GM19438 (cell line): Measurements from ENCODE around the gene CUX1.

Experiments
- ATAC-seq: cut with Tn5 transposase; IDR thresholded peaks from one replicate; pipeline ENCODE4 v1.9.1; 2021; ENCODE audit warnings: low read depth; ENCODE audit not compliant: unreplicated experiment

The CUX1 gene

DNA sequence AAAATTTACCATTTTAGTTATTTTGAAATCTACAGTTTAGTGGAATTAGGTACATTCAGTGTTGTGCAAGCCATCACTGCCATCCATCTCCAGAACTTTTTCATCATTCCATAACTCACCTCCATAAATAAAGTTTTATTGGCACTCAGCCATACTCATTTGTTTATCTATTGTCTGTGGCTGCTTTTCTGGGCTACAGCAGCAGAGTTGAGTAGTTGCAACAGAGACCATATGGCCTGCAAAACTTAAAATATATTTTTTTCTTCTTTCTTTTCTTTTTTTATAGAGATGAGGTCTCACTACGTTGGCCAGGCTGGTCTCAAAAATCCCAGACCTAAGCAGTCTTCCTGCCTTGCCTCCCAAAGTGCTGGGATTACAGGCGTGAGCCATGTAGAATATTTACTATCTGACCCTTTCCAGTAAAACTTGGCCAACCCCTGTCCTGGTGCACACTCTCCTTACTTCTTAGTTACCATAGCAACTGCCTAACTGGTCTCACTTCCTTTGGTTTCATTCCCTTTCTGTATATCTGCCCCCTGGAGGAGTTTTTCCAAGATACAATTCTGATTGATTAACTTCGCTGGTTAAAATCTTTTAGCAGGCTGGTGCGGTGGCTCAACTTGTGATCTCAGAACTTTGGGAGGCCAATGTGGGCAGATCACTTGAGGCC is 133.2 kb downstream of the CUX1 start:
- ATAC-seq = no peak

DNA sequence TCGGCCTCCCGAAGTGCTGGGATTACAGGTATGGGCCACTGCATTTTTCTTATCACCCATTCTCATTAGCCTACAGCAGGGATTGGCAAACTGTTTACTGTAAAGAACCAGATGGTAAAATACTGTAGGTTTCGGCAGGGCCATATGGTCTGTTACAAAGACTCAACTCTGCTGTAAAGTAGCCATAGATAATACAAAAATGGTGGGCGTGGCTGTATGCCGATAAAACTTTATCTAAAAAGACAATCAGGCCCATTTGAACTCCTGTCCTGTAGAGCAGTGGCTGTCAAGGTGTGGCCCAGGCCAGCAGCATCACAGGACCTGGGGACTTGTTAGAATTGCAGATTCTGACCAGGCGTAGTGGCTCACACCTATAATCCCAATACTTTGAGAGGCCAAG is 134.3 kb downstream of the CUX1 start:
- ATAC-seq = no peak

DNA sequence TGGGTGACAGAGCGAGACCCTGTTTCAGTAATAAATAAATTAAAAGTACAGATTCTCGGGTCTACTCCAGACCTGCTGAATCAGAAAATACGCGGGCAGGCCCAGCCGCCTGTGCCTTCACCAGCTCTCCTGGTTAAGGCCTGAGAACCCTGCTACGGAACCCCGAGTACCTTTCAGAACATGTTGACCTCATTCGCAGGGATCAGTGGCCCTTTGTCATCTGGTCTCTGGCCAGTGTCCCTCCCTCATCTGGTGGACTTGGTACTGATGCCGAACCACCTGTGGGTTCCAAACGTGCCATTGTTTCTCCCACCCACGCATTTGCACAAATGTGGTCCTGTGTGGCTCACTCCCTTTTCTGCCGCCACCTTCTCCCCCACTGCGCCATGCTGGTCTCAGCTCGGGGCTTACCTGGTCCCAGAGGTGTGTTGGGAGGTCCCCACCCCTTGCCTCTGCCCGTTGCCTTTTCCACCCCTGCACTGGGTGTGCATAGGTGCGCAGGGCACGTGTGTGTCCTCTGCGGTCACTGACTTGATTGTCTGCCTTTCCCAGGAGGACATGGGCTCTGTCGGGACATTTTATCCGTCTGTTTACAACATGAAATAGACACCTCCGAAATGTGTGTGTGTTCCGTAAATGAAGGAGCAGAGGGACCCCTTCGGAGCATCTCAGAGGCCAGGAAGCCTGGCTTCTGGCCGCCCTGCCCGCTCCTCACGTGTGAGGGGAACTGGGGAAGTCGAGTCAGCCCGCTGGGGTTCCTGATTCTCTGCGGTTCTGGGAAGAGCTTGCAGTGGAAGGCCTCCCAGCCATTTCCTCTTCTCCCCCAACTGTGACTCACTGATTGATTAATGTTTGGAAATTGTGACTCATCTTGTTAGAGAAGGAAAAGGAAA is 135.2 kb downstream of the CUX1 start:
- no peak for ATAC-seq

DNA sequence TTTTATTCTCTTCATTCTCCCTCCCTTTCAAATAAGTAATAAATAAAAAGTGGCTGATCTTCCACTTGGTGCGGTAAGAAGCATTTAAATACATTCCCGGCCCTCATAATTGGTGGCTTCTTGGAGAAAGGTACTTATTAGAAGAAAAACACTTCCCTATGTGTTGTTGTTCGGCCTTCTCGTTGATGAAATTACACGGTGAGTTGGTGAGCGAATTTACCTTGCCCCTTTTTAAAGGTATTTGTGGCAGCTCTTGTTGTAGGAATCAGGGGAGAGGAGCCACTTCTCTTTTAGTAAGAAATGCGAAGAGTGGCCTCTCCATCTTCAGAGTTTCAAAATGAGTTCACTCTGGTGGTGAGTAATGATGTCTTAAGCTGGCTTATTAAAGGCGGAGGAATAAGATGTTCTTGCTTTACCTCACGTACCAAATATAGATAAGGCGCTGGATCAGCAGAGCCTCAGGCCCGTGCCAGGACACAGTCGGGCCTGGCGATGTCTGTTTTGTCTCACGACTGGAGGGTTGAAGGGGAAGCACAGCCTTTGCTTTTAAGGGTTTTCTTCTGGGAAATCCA is 135.9 kb downstream of the CUX1 start:
- ATAC-seq = no peak

DNA sequence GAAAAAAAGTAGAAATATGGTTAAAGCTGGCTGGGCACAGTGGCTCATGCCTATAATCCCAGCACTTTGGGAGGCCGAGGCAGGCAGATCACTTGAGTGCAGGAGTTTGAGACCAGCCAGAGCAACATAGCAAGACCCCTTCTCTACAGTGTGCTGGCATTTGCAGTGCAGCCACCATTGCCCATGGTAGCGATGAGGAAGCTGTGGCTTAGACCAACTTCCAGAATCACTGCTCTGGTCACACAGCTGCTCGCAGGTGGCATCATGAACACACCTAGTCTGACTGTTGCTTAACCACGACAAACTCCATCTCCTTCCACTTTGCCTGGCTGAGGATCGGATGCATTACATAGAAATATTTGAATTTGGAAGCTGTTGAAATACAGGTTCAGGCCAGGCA is 137.1 kb downstream of the CUX1 start:
- ATAC-seq = no peak

DNA sequence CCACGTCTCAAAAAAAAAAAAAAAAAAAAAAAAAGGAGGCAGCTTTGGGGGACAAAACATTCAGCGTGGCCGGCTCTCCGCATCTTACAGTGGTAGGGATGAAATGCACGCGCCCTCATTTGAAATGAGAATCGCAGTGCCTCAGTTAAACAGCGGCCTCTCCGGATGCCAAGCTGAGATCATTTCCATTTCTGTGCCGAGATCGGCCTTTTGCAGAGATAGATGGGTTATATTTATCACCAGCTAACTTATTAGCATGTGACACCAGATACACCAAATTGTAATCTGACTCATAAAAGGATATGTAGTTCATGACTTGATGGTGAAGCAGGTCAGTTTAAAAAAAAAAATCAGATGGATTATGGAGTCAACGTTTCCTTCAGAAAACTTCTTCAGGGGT is 138.7 kb downstream of the CUX1 start:
- ATAC-seq = no peak

DNA sequence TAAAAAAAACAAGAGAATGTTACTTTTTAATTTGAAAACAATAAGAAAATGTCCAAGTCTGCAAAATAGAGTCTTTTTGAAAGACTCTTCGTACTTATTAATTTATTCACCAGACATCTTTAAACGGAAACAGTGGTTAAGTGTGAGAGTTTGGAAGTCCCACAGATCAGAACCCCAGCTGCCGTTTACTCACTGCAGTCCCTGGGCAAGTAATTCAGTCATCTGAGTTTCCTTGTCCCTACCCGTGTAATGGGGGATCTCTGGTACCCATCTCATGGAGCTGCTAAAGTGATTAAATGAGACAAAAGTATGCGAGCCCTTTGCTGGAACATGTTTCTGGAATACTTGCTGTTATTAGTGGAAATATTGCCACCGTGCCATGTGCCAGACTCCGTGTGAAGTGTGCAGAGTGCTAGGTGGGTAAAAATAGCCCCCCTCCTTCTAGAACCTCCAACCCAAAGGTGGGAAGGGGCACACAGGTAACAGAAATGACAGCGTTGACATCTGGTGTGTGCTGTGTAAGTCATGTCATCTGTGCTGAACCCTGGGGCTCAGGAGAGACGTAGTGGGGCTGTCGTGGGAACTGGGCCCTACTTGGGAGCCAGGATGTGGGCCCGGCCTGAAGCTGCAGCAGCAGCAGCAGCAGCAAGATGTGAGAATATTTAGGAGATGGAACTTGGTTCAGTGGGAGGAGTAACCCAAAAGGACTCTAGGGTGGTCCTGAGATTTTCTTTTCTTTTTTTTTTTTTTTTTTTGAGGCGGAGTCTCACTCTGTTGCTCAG is 140.5 kb downstream of the CUX1 start:
- no peak for ATAC-seq

DNA sequence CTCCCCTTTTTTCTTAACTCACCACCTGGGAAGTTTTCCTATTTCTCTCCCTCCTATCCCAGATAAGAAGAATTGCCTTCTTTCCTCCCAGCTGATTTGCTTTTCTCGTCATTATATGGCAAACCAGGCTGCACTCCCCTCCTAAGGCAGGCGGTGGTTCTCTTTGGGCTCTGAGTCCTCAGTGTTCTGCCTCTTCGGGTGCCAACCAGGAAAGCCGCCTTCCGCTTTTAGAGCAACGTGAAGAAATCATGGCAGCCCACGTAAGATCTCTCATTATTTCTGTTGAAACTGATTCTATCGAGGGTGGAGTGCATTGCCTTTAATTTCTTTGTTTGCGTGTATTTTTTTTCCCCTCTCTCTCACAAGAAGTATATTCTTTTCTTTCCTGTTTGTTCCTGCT is 141.9 kb downstream of the CUX1 start:
- no peak for ATAC-seq

DNA sequence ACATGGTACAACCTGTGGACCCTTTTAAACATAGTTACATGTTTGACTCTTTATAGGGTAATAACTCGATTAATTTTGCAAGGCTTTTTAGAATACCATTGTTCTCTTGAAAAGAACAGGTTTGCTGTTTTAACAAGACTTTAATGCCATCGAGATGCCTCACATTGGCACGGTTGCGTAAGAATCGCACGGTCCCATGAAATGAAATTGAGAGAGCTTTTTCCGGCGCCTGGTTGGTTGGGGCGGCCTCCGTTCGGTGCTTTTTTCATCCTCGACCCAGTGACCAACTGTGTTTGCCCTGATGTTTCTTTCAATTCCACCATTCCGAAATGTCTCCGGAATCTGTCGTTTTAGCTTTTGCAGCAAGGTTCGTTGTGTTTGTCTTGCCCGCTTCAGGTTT is 142.4 kb downstream of the CUX1 start:
- no peak for ATAC-seq

DNA sequence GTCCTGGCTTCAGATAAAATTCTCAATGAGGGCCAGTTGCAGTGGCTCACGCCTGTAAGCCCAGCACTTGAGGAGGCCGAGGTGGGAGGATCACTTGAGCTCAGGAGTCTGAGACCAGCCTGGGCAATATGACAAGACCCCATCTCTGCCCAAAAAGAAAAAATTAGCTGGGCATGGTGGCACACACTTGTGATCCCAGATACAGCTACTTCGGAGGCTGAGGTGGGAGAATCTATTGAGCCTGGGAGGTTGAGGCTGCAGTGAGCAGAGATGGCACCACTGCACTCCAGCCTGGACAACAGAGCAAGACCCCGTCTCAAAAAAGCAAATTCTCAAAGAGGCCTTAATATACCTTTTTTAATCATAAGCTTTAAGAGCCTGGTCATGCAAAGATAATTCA is 142.9 kb downstream of the CUX1 start:
- ATAC-seq = no peak

DNA sequence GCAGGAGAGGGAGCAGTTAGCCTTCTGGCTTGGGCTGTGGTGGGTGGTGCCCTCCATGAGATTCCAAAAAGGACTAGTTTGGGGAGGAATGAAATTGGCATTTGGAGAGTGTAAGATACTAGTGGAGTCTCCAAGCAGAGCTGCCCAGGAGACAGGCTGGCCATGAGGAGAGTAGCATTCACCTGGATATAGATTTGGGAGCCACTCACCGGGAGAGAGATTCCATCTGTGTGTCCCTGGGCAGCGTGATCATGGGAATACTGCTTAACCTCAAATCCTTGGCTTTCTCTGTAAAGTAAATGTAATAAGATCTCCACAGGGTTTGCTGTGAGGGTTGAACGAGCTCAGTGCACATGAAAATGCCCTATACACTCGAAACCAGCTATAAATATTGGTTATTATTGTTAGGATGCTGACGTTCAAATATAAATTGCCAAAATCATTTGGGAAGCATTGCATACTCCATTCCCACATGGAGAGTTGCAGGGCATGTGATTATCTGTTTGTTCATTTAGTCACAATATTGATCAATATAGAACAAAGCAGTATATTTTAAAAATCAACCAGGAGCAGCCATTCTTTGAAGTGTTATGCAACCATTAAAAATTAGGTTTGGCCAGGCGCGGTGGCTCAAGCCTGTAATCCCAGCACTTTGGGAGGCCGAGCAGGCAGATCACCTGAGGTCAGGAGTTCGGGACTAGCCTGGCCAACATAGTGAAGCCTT is 143.7 kb downstream of the CUX1 start:
- no peak for ATAC-seq

DNA sequence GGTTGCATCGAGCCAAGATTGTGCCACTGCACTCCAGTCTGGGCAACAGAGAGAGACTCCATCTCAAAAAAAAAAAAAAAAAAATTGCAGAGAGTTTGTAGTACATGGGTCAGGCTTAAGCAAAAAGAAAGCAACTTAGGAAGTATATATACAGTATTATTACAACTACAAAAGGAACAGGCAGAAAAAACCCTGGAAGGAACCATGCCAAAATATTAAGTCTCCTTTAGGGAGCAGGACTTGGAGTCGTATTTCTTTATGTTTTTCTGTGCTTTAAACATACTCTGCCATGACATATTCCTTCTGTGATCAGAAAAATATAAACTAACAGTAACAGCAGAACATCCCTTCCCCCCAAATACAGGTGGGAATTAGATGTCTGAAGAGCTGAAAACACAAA is 144.4 kb downstream of the CUX1 start:
- no peak for ATAC-seq

DNA sequence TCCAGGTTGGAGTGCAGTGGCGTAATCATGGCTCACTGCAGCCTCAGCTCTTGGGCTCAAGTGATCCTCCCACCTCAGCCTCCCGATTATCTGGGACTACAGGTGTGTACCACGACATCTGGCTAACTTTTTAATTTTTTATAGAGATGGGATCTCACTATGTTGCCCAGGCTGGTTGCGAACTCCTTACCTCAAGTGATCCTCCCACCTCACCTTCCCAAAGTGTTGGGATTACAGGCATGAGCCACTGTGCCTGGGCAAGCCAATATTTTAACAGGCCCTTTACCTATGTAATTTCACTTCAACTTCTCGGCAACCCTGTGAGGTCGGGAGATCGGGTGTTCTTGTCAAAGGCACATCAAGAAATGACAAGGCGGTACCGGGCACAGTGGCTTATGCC is 146.3 kb downstream of the CUX1 start:
- no peak for ATAC-seq

DNA sequence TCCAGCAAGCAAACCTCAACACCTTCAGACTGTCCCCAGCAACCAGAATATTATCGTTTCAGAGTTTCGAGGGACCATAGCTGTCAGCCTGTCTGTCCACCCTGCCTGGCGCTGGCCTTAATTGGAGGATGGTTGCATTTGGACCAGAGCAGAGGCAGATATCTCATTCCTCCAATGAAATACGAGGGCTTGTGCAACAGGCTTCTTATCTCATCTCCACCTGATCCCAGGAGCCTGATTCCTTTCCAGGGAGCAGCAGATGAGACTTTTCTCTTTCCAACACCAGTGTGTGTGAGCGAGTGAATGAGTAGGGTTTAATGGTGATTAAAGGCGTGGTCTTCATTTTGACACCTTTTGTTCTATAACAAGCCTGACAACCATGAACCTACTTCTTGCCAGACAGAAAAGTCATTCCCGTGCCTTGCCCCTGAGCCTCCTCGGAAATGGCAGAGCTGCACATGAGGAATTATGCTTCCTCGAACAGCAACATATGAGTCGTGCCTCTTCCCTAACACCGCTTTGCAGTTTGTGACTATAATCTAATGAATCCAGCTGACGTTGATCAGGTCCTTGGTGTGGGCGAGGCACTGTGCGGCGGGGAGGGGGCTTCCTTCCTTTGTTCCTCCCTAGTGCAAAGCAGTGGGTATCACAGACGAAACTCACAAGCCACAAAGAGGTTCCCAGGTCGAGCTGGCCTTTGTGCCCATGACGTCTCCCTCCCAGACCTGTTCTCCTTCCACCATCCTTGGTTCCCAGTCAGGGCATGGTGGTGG is 147.4 kb downstream of the CUX1 start:
- ATAC-seq = no peak

DNA sequence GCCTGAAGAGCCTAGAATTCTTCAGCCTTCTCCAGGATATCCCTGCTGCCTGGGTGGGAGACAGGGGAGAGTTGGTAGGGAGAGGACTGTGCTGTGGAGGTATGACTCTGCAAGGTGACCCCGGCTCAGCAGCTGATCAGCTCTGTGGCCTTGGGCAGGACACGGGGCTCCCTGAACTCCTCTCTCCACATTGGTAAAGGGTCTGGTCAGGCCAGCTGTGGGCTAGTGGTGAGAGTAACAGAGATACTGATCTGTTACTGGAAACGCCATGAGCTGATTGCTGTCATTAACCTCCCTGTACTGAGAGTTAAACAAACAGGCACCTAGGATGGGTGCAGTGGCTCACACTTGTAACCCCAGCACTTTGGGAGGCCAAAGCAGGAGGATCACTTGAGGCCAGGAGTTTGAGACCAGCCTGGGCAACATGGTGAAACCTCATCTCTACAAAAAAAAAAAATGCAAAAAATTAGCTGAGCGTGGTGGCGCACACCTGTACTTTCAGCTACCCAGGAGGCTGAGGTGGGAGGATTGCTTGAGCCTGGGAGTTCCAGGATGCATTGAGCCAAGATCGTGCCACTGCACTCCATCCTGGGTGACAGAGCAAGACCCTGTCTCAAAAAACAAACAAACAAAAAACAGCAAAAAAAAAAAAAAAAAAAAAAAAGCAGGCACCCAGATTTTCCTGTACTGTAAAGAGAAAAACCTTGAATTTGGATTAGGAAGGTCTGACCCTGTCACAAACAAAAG is 151.5 kb downstream of the CUX1 start:
- ATAC-seq = no peak

DNA sequence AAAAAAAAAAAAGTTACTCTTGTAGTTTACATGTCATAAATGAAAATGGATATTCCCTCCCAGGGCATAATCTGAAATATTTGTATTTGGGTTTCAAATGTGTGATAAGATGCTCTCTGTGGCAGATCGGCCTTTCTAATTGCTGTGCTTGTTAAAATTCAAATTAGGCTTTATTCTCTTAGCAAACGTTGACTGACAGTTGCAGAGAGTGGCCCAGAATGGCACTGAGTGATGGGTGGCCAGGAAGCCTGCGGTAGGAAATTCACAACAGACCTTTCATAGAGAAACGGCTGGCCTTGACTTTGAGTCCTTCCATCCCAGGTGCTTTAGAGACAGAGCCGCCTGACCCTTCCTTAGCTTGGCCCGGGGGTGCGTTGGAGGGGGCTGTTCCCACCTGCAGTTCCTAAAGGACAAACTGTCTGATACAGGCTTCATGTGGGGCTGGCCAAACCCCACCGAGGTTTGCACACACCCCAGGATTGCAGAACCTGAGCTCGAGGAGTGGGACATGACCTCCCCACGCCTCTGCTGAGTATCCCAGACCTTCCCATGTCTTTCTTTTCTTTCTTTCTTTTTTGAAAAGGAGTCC is 152.7 kb downstream of the CUX1 start:
- no peak for ATAC-seq

DNA sequence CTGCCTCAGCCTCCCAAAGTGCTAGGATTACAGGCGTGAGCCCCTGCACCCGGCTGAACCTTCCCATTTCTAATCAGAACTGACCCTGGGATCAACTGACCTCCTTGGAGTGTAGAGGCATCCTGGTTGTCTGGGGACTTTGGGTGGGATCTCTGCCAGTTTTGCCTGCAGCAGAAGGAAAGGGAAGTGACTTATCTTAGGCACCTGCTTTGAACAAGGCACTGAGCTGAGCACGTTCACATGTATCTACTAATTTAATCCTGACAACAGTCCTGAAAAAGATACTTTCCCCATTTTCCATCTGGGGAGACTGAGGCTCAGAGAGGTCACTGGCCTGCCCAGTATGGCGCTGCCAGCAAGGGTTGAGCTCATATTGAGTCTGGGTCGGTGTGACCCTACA is 153.4 kb downstream of the CUX1 start:
- ATAC-seq = no peak

DNA sequence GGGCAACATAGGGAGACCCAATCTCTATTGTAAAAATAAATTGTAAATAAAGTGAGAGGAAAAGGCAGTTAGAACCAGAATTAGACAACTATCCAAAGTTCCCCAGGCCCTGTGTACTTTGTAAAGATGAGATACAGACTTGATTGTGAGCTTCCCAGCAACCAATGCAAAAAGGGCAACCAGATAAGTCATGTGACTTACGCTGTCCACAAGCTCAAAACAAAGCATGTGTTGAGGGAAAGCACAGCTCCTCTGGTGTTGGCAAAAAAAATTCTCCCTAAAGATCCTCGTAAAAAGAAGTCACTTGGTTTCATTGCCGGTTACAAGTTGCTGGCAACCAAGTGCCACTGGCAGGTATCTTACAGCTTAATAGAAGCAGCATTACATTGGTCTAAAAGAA is 154.0 kb downstream of the CUX1 start:
- ATAC-seq = no peak

DNA sequence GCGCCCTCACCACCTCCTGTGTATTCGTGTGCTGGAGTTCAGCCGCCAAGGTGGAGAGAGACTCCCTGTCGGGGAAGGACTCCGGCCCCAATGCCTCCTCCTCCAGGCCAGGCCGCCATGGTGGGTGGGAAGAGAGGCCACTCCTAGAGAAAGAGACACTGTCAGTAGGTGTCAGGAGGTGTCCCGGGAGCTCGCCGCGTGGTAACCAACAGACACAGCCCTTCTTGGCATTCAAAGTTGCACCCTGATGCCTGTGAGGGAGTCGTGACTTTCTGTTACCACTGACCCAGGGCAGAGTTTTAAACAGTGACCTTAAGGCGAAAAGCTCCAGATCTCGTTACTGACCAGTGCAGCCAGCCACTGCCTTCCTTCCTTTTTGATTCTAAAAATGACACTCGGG is 155.2 kb downstream of the CUX1 start:
- no peak for ATAC-seq
